GM12878 (cell line): ENCODE measurements around the gene PSORS1C2. TPM values are rescaled to one million over a fixed set of nuclear protein-coding genes. Genes with fewer than 3 reads are reported as not detected.
A peak's percentile ranks its signal among the peaks of the same experiment; 100 is the strongest.
"Not testable (repeated sequence)": the region's sequence is repeated elsewhere in the genome, so short reads cannot be mapped to it uniquely, and the experiment has no call there.

Source experiments
- ATAC-seq: fragments of 200-7000 bp; cut with Tn5 transposase; 3 replicates; pipeline ENCODE4 v1.9.1; 2020; ENCODE audit warnings: mild to moderate bottlenecking, moderate library complexity
- BruUV-seq: library from RNA; stranded (reverse); fragments of 400-500 nt; replicated peaks from 2 replicates; lab custom pipeline; 2021; lab: Mats Ljungman, UMichigan
- CTCF ChIA-PET: fragments of 300-600 bp; sonication (Branson Sonifier 250); formaldehyde crosslinking; extraction: SDS; loops from one replicate; lab custom pipeline; 2021; ENCODE audit warnings: inconsistent platforms; lab: Yijun Ruan, JAX
- POLR2A ChIA-PET: fragments of 350-600 bp; formaldehyde crosslinking; extraction: SDS; loops from one replicate; lab custom pipeline; 2021; ENCODE audit warnings: inconsistent platforms; lab: Charles Lee
- RAD21 ChIA-PET: fragments of 300-600 bp; sonication (Branson Sonifier 250); formaldehyde crosslinking; loops from one replicate; lab custom pipeline; 2023; ENCODE audit warnings: antibody characterized with exemption; ENCODE audit not compliant: unreplicated experiment; lab: Charles Lee
- SMC1A ChIA-PET: fragments of 300-600 bp; sonication (Branson Sonifier 250); formaldehyde crosslinking; loops from one replicate; lab custom pipeline; 2023; ENCODE audit not compliant: unreplicated experiment, uncharacterized antibody; lab: Charles Lee
- DNase-seq: peaks from one replicate; pipeline ENCODE4 v3.0.0-alpha.2; 2011; ENCODE audit warnings: low read depth, low spot score
- FAIRE-seq: peaks from 3 replicates; lab custom pipeline; 2011; peaks lifted over from hg19 to GRCh38; lab: Jason Lieb, UNC
- H2AFZ ChIP-seq: 2 replicates; pipeline ENCODE4 v1.6.0; 2011; ENCODE audit warnings: low read depth, low read length, control low read depth; ENCODE audit not compliant: control insufficient read depth
- H3K27ac ChIP-seq: 2 replicates; pipeline ENCODE4 v1.5.1; 2011; ENCODE audit warnings: control low read depth; ENCODE audit not compliant: control insufficient read depth, insufficient read depth
- H3K27me3 ChIP-seq, 2 experiments: replicated peaks in 1 of 2; 2 replicates each; pipeline versions ENCODE4 v1.6.0 to v1.6.1; 2011; ENCODE audit warnings: low read length in 1 of 2; ENCODE audit not compliant: control insufficient read depth in 2 of 2, insufficient read depth in 2 of 2
- H3K36me3 ChIP-seq, 2 experiments: 2 replicates each; pipeline ENCODE4 v1.5.1; 2011; ENCODE audit warnings: low read length in 1 of 2; ENCODE audit not compliant: control insufficient read depth in 2 of 2, insufficient read depth in 2 of 2
- H3K4me1 ChIP-seq: 2 replicates; pipeline ENCODE4 v1.6.1; 2011; ENCODE audit warnings: mild to moderate bottlenecking, low read length, moderate library complexity, mixed read lengths; ENCODE audit not compliant: control insufficient read depth, insufficient read depth
- H3K4me2 ChIP-seq: 2 replicates; pipeline ENCODE4 v1.6.0; 2011; ENCODE audit warnings: control low read depth; ENCODE audit not compliant: control insufficient read depth, insufficient read depth
- H3K4me3 ChIP-seq: fragments of 200-600 bp; sonication (generic); 2 replicates; pipeline ENCODE4 v1.5.1; 2016
- H3K79me2 ChIP-seq: 2 replicates; pipeline ENCODE4 v1.6.0; 2011; ENCODE audit warnings: low read length; ENCODE audit not compliant: control insufficient read depth, insufficient read depth
- H3K9ac ChIP-seq: 2 replicates; pipeline ENCODE4 v1.8.0; 2011; ENCODE audit warnings: low read length, control low read depth, mixed read lengths; ENCODE audit not compliant: control insufficient read depth, insufficient read depth
- H3K9me3 ChIP-seq: replicated peaks from 3 replicates; pipeline ENCODE4 v1.5.1; 2011; ENCODE audit warnings: mild to moderate bottlenecking, low read length; ENCODE audit not compliant: control insufficient read depth, insufficient read depth
- H4K20me1 ChIP-seq: 2 replicates; pipeline ENCODE4 v1.6.0; 2011; ENCODE audit not compliant: control insufficient read depth, insufficient read depth
- BHLHE40 ChIP-seq, 2 experiments: fragments of 450-650 bp in 1 of 2; IDR thresholded peaks; 2 replicates each; pipeline ENCODE4 v1.6.1; 2011 to 2017; ENCODE audit warnings: low read depth in 2 of 2, borderline replicate concordance in 1 of 2, improper control_type of control experiment in 1 of 2, low read length in 1 of 2, mild to moderate bottlenecking in 1 of 2
- IRF4 ChIP-seq: IDR thresholded peaks from 2 replicates; pipeline ENCODE4 v1.6.1; 2011; ENCODE audit warnings: low read depth, low read length
- JUNB ChIP-seq: IDR thresholded peaks from 2 replicates; pipeline ENCODE4 v1.6.1; 2016; ENCODE audit warnings: antibody characterized with exemption, mild to moderate bottlenecking
- MLLT1 ChIP-seq: fragments of 450-650 bp; IDR thresholded peaks from 2 replicates; pipeline ENCODE4 v1.6.1; 2016; ENCODE audit warnings: mild to moderate bottlenecking
- NBN ChIP-seq: fragments of 450-650 bp; IDR thresholded peaks from 2 replicates; pipeline ENCODE4 v1.6.1; 2016
- RUNX3 ChIP-seq: IDR thresholded peaks from 2 replicates; pipeline ENCODE4 v1.6.1; 2012; ENCODE audit warnings: low read length, inconsistent platforms
- WGBS: methylation state at CpG from one replicate; pipeline ENCODE4 v1.1.6; 2016; ENCODE audit warnings: low lambda C conversion rate; ENCODE audit not compliant: insufficient replicate concordance, insufficient coverage; ENCODE audit errors: missing lambda C conversion rate; 5-methylcytosine and 5-hydroxymethylcytosine counted together
- in situ Hi-C: fragments of 300-500 bp; cut with MboI; formaldehyde crosslinking; loops from 9 replicates; pipeline ENCODE4 v1.14.3; 2018; ENCODE audit warnings: mixed read lengths
- intact Hi-C: fragments of 100-400 bp; cut with micrococcal nuclease; formaldehyde crosslinking; loops from one replicate; pipeline ENCODE4 v1.14.2; 2022; ENCODE audit not compliant: unreplicated experiment
- polyA plus RNA-seq, 11 experiments: library from polyadenylated mRNA; depleted of rRNA in 4 of 11; unstranded in 6 of 11; stranded (reverse) in 5 of 11; fragments of >200 nt; fragmentation: Nextera tagmentation in 4 of 11; fragmentation: Illumina TruSeq in 1 of 11; extraction: Ambion mirVana in 4 of 11; extraction: Trizol in 1 of 11; gene quantifications; 1 replicate in 1 of 11; 2 replicates in 10 of 11; pipeline versions ENCODE4 v1.2.1 to v1.2.3, GENCODE V29; 2011 to 2016; ENCODE audit warnings: inconsistent platforms in 2 of 11, missing spikeins in 2 of 11, low read depth in 1 of 11
- total RNA-seq, 4 experiments: library from RNA; depleted of rRNA in 3 of 4; stranded (reverse); fragments of >200 nt in 3 of 4; fragmentation: Illumina TruSeq in 1 of 4; extraction: Trizol in 1 of 4; gene quantifications; 2 replicates each; pipeline versions ENCODE4 v1.2.1 to v1.2.3, GENCODE V29; 2013 to 2021

The PSORS1C2 gene
- total and polyA plus RNA-seq, 10 of the 15 experiments (the other 5 are each of a cell fraction or from before 2014, with no cell fraction given), result not detected

- intact Hi-C loops, H3K9me3 ChIP-seq, SMC1A ChIA-PET, DNase-seq, H3K36me3 ChIP-seq, POLR2A ChIA-PET, FAIRE-seq, H3K27me3 ChIP-seq, H3K79me2 ChIP-seq, BruUV-seq, in situ Hi-C loops, H4K20me1 ChIP-seq: not testable (repeated sequence)
- H3K4me2 ChIP-seq, result peak overlapping the region; percentile 96
- peak overlapping the region; percentile 54; the same call in 1 of the 2 replicates for H3K4me3 ChIP-seq
- CTCF ChIA-PET, result interaction anchor here (1.0 to 2.2 kb wide), 2 partner anchors 11 to 20 kb away, joined by 3 to 10 read pairs; no protein-coding TSS in a partner anchor
- H2AFZ ChIP-seq, result peak overlapping the region; percentile 90
- TF ChIP-seq JUNB (peak; percentile 29; the same call in 1 of the 2 replicates), BHLHE40 (IDR thresholded peaks at IDR 0.05; ENCODE audit: borderline replicate concordance in 1 of 2, low read depth in 2 of 2, low read length in 1 of 2) (peak in 1 of 2 experiments; percentile 28; a peak in 1 of 4 replicates), RUNX3 (peak; percentile 31; the same call in 1 of the 2 replicates), MLLT1 (peak; percentile 68; the same call in 1 of the 2 replicates), IRF4 (0 out of 2 replicates have a peak, but pooled peaks have one; percentile 25), NBN (0 out of 2 replicates have a peak, but pooled peaks have one; percentile 26)
- 50% methylated on average over 4 of the region's 4 CpGs for WGBS
- H3K9ac ChIP-seq, result peak overlapping the region; percentile 89
- H3K27ac ChIP-seq, result peak overlapping the region; percentile 96
- peak; percentile 77 for ATAC-seq
- H3K4me1 ChIP-seq, result peaks cover 19% of the 10 kb centered on the region
- RAD21 ChIA-PET, result interaction anchor here (1.8 kb wide), 1 partner anchor 28 kb away, joined by 4 read pairs; the partner anchor contains the start of genes CCHCR1 and TCF19
Observed at GRCh38 chr6:31185695-31186051, 46.8 kb upstream of the PSORS1C2 start.

- BruUV-seq, in situ Hi-C loops, FAIRE-seq: not testable (repeated sequence)
Observed at GRCh38 chr6:31183859-31184258, 45.0 kb upstream of the PSORS1C2 start.

GRCh38 chr6:31183287-31183686 is 44.4 kb upstream of the PSORS1C2 start:
- H4K20me1 ChIP-seq, H3K27me3 ChIP-seq, H2AFZ ChIP-seq, H3K9me3 ChIP-seq, BruUV-seq, H3K4me3 ChIP-seq, H3K27ac ChIP-seq, FAIRE-seq, in situ Hi-C loops, intact Hi-C loops, DNase-seq, H3K36me3 ChIP-seq, H3K9ac ChIP-seq, H3K79me2 ChIP-seq, H3K4me2 ChIP-seq, ATAC-seq: not testable (repeated sequence)
- CTCF ChIA-PET, result interaction anchor here (0.8 to 3.3 kb wide), 13 partner anchors 8 to 183 kb away, joined by 3 to 17 read pairs (median 4); partner anchors contain the start of genes PSORS1C2 and TCF19
- 52% methylated on average over 2 of the region's 2 CpGs for WGBS
- SMC1A ChIA-PET, result interaction anchor here (0.8 to 3.3 kb wide), 8 partner anchors 9 to 56 kb away, joined by 3 to 21 read pairs (median 4); partner anchors contain the start of genes CCHCR1, PSORS1C2 and TCF19
- peaks cover 22% of the 10 kb centered on the region for H3K4me1 ChIP-seq
- RAD21 ChIA-PET, result interaction anchor here (1.8 to 2.7 kb wide), 3 partner anchors 18 to 25 kb away, joined by 5 to 10 read pairs (median 10); partner anchors contain the start of genes CCHCR1 and TCF19
- POLR2A ChIA-PET, result interaction anchor here (1.3 to 2.4 kb wide), 3 partner anchors 18 to 27 kb away, joined by 5 to 10 read pairs (median 9); partner anchors contain the start of gene TCF19

More at GRCh38 chr6:31183859-31184258, 45.0 kb upstream of the PSORS1C2 start:
- DNase-seq, H3K79me2 ChIP-seq, intact Hi-C loops, H3K9me3 ChIP-seq, ATAC-seq, H3K36me3 ChIP-seq, H3K27ac ChIP-seq, H3K27me3 ChIP-seq, H4K20me1 ChIP-seq, H2AFZ ChIP-seq, H3K9ac ChIP-seq, H3K4me3 ChIP-seq: not testable (repeated sequence)
- WGBS, result 87% methylated on average over 6 of the region's 6 CpGs
- ChIA-PET CTCF (interaction anchor here (0.8 to 3.3 kb wide), 12 partner anchors 9 to 183 kb away, joined by 3 to 17 read pairs (median 4); partner anchors contain the start of genes PSORS1C2 and TCF19), SMC1A (interaction anchor here (0.7 to 3.3 kb wide), 10 partner anchors 9 to 57 kb away, joined by 3 to 21 read pairs (median 4); partner anchors contain the start of genes CCHCR1, PSORS1C2 and TCF19), RAD21 (interaction anchor here (1.1 to 2.7 kb wide), 4 partner anchors 19 to 26 kb away, joined by 4 to 10 read pairs (median 8); partner anchors contain the start of genes CCHCR1 and TCF19), POLR2A (interaction anchor here (1.3 to 2.4 kb wide), 3 partner anchors 19 to 27 kb away, joined by 5 to 10 read pairs (median 9); partner anchors contain the start of gene TCF19)
- H3K4me2 ChIP-seq, result 0 out of 2 replicates have a peak overlapping the region, but pooled peaks have one; percentile 17
- peaks cover 17% of the 10 kb centered on the region for H3K4me1 ChIP-seq
